ENCODE measurements around the gene MLLT11. TPM values are rescaled to one million over a fixed set of nuclear protein-coding genes. Genes with fewer than 3 reads are reported as not detected.

Gene MLLT11
- polyA plus RNA-seq, 3 donors: 0.38 to 0.93 (median 0.40) TPM

GRCh38 chr1:151061704-151062103 is 1.5 kb downstream of the MLLT11 start:
- H3K79me2 ChIP-seq (ENCODE audit: insufficient read depth, low read length): peaks cover 34% of the 10 kb centered on the region
- H3K4me2 ChIP-seq (replicated peaks; ENCODE audit: extremely low read depth, low read length, poor library complexity, severe bottlenecking): no peak overlapping the region
- H3K4me3 ChIP-seq (replicated peaks in 1 of 3; ENCODE audit: low read depth in 2 of 3, low read length in 3 of 3): no peak overlapping the region
- H3K27me3 Mint-ChIP-seq (ENCODE audit: low read depth in 3 of 3): peaks cover 2 to 5% (median 2%) of the 10 kb centered on the region in 3 donors
- H3K9me3 ChIP-seq (replicated peaks in 1 of 2; ENCODE audit: control insufficient read depth in 1 of 2, insufficient read depth in 1 of 2, low read length in 2 of 2): no peaks in the 10 kb centered on the region
- no peak overlapping the region for H3K4me3 Mint-ChIP-seq
- WGBS (ENCODE audit: insufficient coverage): no CpG with 5 or more reads among the region's 2 CpGs
- H3K27me3 ChIP-seq (ENCODE audit: control insufficient read depth in 2 of 2, insufficient read depth in 2 of 2, low read length in 2 of 2): no peaks in the 10 kb centered on the region
- H4K20me1 ChIP-seq (ENCODE audit: insufficient read depth, low read length): peaks cover 25% of the 10 kb centered on the region
- peaks cover 30% of the 10 kb centered on the region for H3K4me1 Mint-ChIP-seq
- H3K36me3 ChIP-seq (replicated peaks in 1 of 2; ENCODE audit: control insufficient read depth in 1 of 2, insufficient read depth in 2 of 2, low read length in 2 of 2): peaks cover 0 to 3% of the 10 kb centered on the region in 2 donors
- H3K9me3 Mint-ChIP-seq: no peaks in the 10 kb centered on the region
- H3K9ac ChIP-seq (ENCODE audit: insufficient read depth, low read length, poor library complexity, severe bottlenecking): no peak overlapping the region
- H3K27ac ChIP-seq (ENCODE audit: low read depth in 1 of 2, low read length in 2 of 2): no peak overlapping the region
- TF ChIP-seq CTCF (IDR thresholded peaks at IDR 0.05): no peak
- DNase-seq: no peak
- no peak overlapping the region for H3K27ac Mint-ChIP-seq
- H3K36me3 Mint-ChIP-seq: peaks cover 11 to 16% of the 10 kb centered on the region in 2 donors
- peaks cover 25 to 29% of the 10 kb centered on the region in 2 donors for H3K4me1 ChIP-seq (ENCODE audit: control insufficient read depth in 1 of 2, insufficient read depth in 2 of 2, low read length in 2 of 2)
- intact Hi-C loops (cut with micrococcal nuclease): no loop called here
- H2AFZ ChIP-seq (ENCODE audit: insufficient read depth, low read depth, low read length, poor library complexity, severe bottlenecking): no peak overlapping the region

- peaks cover 2 to 5% (median 2%) of the 10 kb centered on the region in 3 donors for H3K27me3 Mint-ChIP-seq (ENCODE audit: low read depth in 3 of 3)
- H3K36me3 ChIP-seq (replicated peaks in 1 of 2; ENCODE audit: control insufficient read depth in 1 of 2, insufficient read depth in 2 of 2, low read length in 2 of 2): no peaks in the 10 kb centered on the region
- H3K9me3 ChIP-seq (replicated peaks in 1 of 2; ENCODE audit: control insufficient read depth in 1 of 2, insufficient read depth in 1 of 2, low read length in 2 of 2): no peaks in the 10 kb centered on the region
- peaks cover 6% of the 10 kb centered on the region in 2 donors for H3K36me3 Mint-ChIP-seq
- peaks cover 19% of the 10 kb centered on the region for H3K4me1 Mint-ChIP-seq
- DNase-seq: no peak
- peaks cover 22% of the 10 kb centered on the region for H3K79me2 ChIP-seq (ENCODE audit: insufficient read depth, low read length)
- no peak overlapping the region for H3K4me3 ChIP-seq (replicated peaks in 1 of 3; ENCODE audit: low read depth in 2 of 3, low read length in 3 of 3)
- 100% methylated on average over 1 of the region's 3 CpGs for WGBS (ENCODE audit: insufficient coverage)
- peaks cover 14 to 17% of the 10 kb centered on the region in 2 donors for H3K4me1 ChIP-seq (ENCODE audit: control insufficient read depth in 1 of 2, insufficient read depth in 2 of 2, low read length in 2 of 2)
- no peak overlapping the region for H3K4me3 Mint-ChIP-seq
- TF ChIP-seq CTCF (IDR thresholded peaks at IDR 0.05): no peak
- no peak overlapping the region for H3K27ac Mint-ChIP-seq
- peaks cover 14% of the 10 kb centered on the region for H4K20me1 ChIP-seq (ENCODE audit: insufficient read depth, low read length)
- H2AFZ ChIP-seq (ENCODE audit: insufficient read depth, low read depth, low read length, poor library complexity, severe bottlenecking): no peak overlapping the region
- H3K4me2 ChIP-seq (replicated peaks; ENCODE audit: extremely low read depth, low read length, poor library complexity, severe bottlenecking): no peak overlapping the region
- H3K27ac ChIP-seq (ENCODE audit: low read depth in 1 of 2, low read length in 2 of 2): no peak overlapping the region
- H3K9ac ChIP-seq (ENCODE audit: insufficient read depth, low read length, poor library complexity, severe bottlenecking): no peak overlapping the region
- no peaks in the 10 kb centered on the region for H3K27me3 ChIP-seq (ENCODE audit: control insufficient read depth in 2 of 2, insufficient read depth in 2 of 2, low read length in 2 of 2)
- no peaks in the 10 kb centered on the region for H3K9me3 Mint-ChIP-seq
- intact Hi-C loops (cut with micrococcal nuclease): no loop called here
Measured at GRCh38 chr1:151062741-151063371, 2.7 kb downstream of the MLLT11 start.

Measured in CD14-positive monocyte (primary cell).